Activated CD8-positive, alpha-beta T cell treated with anti-CD3 and anti-CD28 coated beads for 36 hours (primary cell): ENCODE measurements around the gene ECM2. TPM values are rescaled to one million over a fixed set of nuclear protein-coding genes. Genes with fewer than 3 reads are reported as not detected.

Experiments used
- ATAC-seq: fragments of 200-7000 bp; cut with Tn5 transposase; one replicate; pipeline ENCODE4 v1.10.0; 2021; ENCODE audit warnings: mild to moderate bottlenecking, moderate library complexity
- CTCF ChIA-PET: fragments of 350-600 bp; sonication (Branson Sonifier 250); formaldehyde crosslinking; loops from one replicate; lab custom pipeline; 2021; ENCODE audit warnings: antibody characterized with exemption; lab: Charles Lee
- POLR2A ChIA-PET: fragments of 350-600 bp; sonication (Branson Sonifier 250); formaldehyde crosslinking; loops from one replicate; lab custom pipeline; 2021; ENCODE audit warnings: antibody characterized with exemption; lab: Charles Lee
- DNase-seq: peaks from one replicate; pipeline ENCODE4 v3.0.0-alpha.2; 2020
- H3K27ac Mint-ChIP-seq: one replicate; pipeline ENCODE4 v1.8.0; 2021; ENCODE audit warnings: mild to moderate bottlenecking, mixed read lengths
- H3K27me3 Mint-ChIP-seq: one replicate; pipeline ENCODE4 v1.8.0; 2021; ENCODE audit warnings: mixed read lengths
- H3K36me3 Mint-ChIP-seq: one replicate; pipeline ENCODE4 v1.8.0; 2021; ENCODE audit warnings: low read depth, mixed read lengths
- H3K4me1 Mint-ChIP-seq: one replicate; pipeline ENCODE4 v1.8.0; 2021; ENCODE audit warnings: low read depth, mixed read lengths
- H3K4me3 Mint-ChIP-seq: one replicate; pipeline ENCODE4 v1.8.0; 2021; ENCODE audit warnings: mild to moderate bottlenecking, moderate library complexity, mixed read lengths
- H3K9me3 Mint-ChIP-seq: one replicate; pipeline ENCODE4 v1.8.0; 2021; ENCODE audit warnings: mixed read lengths
- intact Hi-C: fragments of 100-400 bp; cut with micrococcal nuclease; formaldehyde crosslinking; loops from one replicate; pipeline ENCODE4 v1.10.0; 2022
- total RNA-seq, 2 experiments: library from RNA; stranded (reverse); gene quantifications; one replicate each; pipeline ENCODE4 v1.2.3, GENCODE V29; 2021
- TF ChIP-seq, protein P1 (sequence below): fragments of 200-600 bp; IDR thresholded peaks from one replicate; pipeline ENCODE4 v1.8.0; 2022; ENCODE audit warnings: antibody characterized with exemption, mild to moderate bottlenecking

The ECM2 gene
- total RNA-seq, 2 experiments from 2014 or later: not detected

DNA sequence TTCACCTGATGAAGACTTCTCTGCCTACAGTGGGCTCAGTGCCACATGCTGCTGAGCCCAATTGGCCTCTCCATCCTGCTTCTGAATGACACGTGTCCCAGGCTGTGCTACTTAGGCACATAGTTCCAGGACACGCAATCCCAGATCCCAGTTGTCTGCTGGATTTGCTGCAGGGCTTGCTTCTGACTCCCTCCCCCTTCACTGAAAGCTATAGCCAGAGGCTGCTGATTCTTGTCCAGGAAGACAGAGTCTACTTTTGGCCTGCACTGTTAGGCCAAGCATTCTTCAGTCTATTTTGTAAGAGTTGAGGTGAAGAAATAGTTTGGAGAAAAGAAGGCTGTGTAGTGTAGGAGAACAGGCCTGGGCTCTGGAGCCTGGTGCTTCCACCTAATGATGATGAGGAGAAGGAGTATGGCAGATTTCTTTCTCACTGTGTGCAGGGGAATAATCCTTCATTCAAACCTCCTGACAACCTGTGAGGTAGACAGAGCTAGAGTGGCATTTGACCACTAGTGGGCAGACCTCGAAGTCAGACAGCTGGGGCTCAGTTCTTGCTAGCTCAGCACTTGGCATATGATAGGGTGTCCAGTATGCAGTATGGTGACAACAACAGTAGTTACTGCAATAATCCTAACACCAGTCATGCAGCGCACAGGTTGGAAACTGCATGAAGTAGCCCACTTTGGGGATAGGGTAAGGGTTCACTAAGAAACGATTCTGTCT lies 34.0 kb downstream of the ECM2 start:
- H3K9me3 Mint-ChIP-seq: no peaks in the 10 kb centered on the region
- TF ChIP-seq, protein P1, sequence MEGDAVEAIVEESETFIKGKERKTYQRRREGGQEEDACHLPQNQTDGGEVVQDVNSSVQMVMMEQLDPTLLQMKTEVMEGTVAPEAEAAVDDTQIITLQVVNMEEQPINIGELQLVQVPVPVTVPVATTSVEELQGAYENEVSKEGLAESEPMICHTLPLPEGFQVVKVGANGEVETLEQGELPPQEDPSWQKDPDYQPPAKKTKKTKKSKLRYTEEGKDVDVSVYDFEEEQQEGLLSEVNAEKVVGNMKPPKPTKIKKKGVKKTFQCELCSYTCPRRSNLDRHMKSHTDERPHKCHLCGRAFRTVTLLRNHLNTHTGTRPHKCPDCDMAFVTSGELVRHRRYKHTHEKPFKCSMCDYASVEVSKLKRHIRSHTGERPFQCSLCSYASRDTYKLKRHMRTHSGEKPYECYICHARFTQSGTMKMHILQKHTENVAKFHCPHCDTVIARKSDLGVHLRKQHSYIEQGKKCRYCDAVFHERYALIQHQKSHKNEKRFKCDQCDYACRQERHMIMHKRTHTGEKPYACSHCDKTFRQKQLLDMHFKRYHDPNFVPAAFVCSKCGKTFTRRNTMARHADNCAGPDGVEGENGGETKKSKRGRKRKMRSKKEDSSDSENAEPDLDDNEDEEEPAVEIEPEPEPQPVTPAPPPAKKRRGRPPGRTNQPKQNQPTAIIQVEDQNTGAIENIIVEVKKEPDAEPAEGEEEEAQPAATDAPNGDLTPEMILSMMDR: peak; percentile 32
- peak; percentile 65 for ATAC-seq
- no peaks in the 10 kb centered on the region for H3K27me3 Mint-ChIP-seq
- CTCF ChIA-PET: interaction anchor here (1.0 kb wide), 1 partner anchor 15 kb away, joined by 3 read pairs; no protein-coding TSS in a partner anchor
- intact Hi-C loops: no loop called here
- no peaks in the 10 kb centered on the region for H3K4me1 Mint-ChIP-seq
- POLR2A ChIA-PET: no interaction called here
- H3K27ac Mint-ChIP-seq: no peak overlapping the region
- H3K36me3 Mint-ChIP-seq: no peaks in the 10 kb centered on the region
- DNase-seq: peak; percentile 22
- H3K4me3 Mint-ChIP-seq: no peak overlapping the region

DNA sequence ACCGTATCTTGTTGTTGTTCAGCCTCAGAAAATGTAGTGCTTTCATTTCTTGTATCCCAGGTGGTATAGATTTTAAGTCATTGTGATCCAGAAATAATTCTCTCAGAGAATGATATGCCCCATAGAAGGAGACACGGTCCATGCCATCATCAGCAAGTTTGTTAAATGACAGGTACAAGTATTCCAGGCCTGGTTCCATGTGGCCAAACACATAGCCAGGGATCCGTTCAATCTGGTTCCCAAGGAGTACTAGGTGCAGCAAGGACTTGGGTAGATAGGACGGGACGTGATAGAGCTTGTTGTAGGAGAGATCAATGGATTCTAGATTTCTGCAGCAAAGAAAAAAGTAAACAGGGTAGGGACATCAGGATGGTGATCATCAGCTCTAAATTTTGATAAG lies 35.1 kb downstream of the ECM2 start:
- ATAC-seq (no peak), DNase-seq (no peak)
- Mint-ChIP-seq H3K4me3 (no peak overlapping the region), H3K9me3 (no peaks in the 10 kb centered on the region), H3K36me3 (no peaks in the 10 kb centered on the region), H3K4me1 (no peaks in the 10 kb centered on the region), H3K27me3 (no peaks in the 10 kb centered on the region), H3K27ac (no peak overlapping the region)
- intact Hi-C loops: no loop called here
- POLR2A ChIA-PET: no interaction called here
- CTCF ChIA-PET: no interaction called here
- TF ChIP-seq, protein P1: no peak

DNA sequence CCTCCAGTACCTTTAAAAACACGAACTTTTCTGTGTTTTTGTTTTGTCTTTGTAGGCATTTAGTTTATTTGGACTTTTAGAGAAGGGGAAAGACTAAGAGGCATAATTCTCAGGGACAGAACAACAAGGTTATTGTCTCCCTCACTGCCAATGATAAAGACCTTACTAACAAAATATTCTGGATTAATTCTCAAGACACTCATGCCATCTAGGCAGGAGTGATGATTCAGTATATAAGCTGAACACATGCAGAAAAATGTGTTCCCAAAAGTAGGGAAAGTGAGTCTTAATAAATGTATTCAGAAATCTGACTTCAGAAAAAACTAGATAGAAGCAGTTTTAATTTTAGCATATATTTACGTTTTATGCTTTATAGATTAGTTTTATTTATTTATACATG lies 36.1 kb downstream of the ECM2 start:
- no peak overlapping the region for H3K27ac Mint-ChIP-seq
- DNase-seq (no peak), ATAC-seq (no peak)
- ChIA-PET POLR2A (no interaction called here), CTCF (no interaction called here)
- H3K36me3 Mint-ChIP-seq: no peaks in the 10 kb centered on the region
- H3K27me3 Mint-ChIP-seq: no peaks in the 10 kb centered on the region
- TF ChIP-seq, protein P1: no peak
- no peaks in the 10 kb centered on the region for H3K4me1 Mint-ChIP-seq
- H3K4me3 Mint-ChIP-seq: no peak overlapping the region
- intact Hi-C loops: no loop called here
- H3K9me3 Mint-ChIP-seq: no peaks in the 10 kb centered on the region

DNA sequence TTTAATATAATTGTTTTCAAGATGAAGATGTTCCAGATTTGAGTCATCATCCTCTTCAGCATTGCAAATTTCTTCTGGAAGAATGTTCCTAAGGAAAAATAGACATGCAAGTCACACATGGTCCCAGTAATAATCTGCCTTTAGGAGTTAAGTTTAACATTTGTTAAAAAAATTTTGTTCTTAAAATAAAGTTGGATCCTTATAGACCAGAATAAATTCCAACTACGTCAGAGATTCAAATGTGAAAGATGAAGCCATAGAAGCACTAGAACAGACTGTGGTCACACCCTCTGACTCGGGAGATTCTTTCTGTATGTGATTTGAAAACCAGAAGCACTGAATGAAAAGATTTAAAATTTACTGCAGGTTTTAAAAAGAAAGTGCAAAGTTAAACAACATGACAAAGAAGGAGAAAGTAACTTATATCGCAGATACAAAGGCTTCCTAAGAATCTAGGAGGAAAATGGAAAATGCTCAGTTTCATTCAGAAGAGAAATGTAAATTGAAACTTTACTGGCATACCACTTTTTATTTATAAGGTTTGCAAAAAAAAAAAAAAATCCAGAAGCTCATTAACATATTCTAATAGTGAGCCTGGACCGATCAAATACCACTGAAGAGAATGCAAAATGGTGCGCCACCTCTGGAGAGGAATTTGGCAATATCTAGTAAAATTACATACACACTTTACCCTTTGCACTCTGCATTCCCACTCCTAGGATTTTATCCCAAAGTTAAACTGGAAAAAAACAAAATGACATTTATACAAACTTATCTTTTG lies 39.2 kb downstream of the ECM2 start:
- ChIA-PET CTCF (interaction anchor here (0.8 kb wide), 1 partner anchor 8 kb away, joined by 3 read pairs; no protein-coding TSS in a partner anchor), POLR2A (no interaction called here)
- TF ChIP-seq, protein P1: no peak
- Mint-ChIP-seq H3K27me3 (no peaks in the 10 kb centered on the region), H3K4me1 (no peaks in the 10 kb centered on the region), H3K9me3 (no peaks in the 10 kb centered on the region), H3K27ac (no peak overlapping the region), H3K4me3 (no peak overlapping the region), H3K36me3 (no peaks in the 10 kb centered on the region)
- intact Hi-C loops: no loop called here
- ATAC-seq (no peak), DNase-seq (no peak)

DNA sequence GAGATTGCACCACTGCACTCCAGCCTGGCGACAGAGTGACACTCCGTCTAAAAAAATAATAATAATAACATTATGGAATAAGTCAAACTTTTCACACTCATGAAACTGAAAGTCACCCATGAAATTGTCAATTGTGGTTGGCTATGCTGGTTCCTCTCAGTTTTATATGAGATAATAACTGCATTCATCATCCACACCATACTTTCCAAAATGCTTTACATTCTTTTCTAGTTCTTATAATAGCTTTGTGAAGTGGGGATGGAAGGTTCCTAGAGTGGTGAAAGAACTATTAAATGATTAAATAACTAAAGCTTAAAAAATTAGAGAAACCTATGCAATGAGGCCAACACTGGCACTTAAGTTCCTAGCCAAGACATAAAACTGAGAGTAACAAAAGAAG lies 40.9 kb downstream of the ECM2 start:
- no peaks in the 10 kb centered on the region for H3K27me3 Mint-ChIP-seq
- no peak overlapping the region for H3K27ac Mint-ChIP-seq
- TF ChIP-seq, protein P1: no peak
- H3K4me3 Mint-ChIP-seq: no peak overlapping the region
- ChIA-PET CTCF (no interaction called here), POLR2A (no interaction called here)
- intact Hi-C loops: no loop called here
- H3K36me3 Mint-ChIP-seq: no peaks in the 10 kb centered on the region
- no peaks in the 10 kb centered on the region for H3K4me1 Mint-ChIP-seq
- DNase-seq (no peak), ATAC-seq (no peak)
- H3K9me3 Mint-ChIP-seq: no peaks in the 10 kb centered on the region
